Measurements from ENCODE around the gene SUMO4.

- TF ChIP-seq, protein P1, sequence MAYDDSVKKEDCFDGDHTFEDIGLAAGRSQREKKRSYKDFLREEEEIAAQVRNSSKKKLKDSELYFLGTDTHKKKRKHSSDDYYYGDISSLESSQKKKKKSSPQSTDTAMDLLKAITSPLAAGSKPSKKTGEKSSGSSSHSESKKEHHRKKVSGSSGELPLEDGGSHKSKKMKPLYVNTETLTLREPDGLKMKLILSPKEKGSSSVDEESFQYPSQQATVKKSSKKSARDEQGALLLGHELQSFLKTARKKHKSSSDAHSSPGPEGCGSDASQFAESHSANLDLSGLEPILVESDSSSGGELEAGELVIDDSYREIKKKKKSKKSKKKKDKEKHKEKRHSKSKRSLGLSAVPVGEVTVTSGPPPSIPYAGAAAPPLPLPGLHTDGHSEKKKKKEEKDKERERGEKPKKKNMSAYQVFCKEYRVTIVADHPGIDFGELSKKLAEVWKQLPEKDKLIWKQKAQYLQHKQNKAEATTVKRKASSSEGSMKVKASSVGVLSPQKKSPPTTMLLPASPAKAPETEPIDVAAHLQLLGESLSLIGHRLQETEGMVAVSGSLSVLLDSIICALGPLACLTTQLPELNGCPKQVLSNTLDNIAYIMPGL (CRISPR knock-in tag; IDR thresholded peaks at IDR 0.05): no peak
- TF ChIP-seq, protein P2, sequence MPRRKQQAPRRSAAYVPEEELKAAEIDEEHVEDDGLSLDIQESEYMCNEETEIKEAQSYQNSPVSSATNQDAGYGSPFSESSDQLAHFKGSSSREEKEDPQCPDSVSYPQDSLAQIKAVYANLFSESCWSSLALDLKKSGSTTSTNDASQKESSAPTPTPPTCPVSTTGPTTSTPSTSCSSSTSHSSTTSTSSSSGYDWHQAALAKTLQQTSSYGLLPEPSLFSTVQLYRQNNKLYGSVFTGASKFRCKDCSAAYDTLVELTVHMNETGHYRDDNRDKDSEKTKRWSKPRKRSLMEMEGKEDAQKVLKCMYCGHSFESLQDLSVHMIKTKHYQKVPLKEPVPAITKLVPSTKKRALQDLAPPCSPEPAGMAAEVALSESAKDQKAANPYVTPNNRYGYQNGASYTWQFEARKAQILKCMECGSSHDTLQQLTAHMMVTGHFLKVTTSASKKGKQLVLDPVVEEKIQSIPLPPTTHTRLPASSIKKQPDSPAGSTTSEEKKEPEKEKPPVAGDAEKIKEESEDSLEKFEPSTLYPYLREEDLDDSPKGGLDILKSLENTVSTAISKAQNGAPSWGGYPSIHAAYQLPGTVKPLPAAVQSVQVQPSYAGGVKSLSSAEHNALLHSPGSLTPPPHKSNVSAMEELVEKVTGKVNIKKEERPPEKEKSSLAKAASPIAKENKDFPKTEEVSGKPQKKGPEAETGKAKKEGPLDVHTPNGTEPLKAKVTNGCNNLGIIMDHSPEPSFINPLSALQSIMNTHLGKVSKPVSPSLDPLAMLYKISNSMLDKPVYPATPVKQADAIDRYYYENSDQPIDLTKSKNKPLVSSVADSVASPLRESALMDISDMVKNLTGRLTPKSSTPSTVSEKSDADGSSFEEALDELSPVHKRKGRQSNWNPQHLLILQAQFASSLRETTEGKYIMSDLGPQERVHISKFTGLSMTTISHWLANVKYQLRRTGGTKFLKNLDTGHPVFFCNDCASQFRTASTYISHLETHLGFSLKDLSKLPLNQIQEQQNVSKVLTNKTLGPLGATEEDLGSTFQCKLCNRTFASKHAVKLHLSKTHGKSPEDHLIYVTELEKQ (CRISPR knock-in tag; IDR thresholded peaks at IDR 0.05): no peak
- TF ChIP-seq HDAC8 (tag; IDR thresholded peaks at IDR 0.05) (no peak), JUNB (CRISPR knock-in tag; conservative IDR thresholded peaks at IDR 0.05) (no peak), ARID3A (IDR thresholded peaks at IDR 0.05; ENCODE audit: borderline replicate concordance, low read depth, low read length) (no peak)
- TF ChIP-seq, protein P3, sequence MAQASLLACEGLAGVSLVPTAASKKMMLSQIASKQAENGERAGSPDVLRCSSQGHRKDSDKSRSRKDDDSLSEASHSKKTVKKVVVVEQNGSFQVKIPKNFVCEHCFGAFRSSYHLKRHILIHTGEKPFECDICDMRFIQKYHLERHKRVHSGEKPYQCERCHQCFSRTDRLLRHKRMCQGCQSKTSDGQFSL (CRISPR knock-in tag; IDR thresholded peaks at IDR 0.05): no peak
- TF ChIP-seq, protein P3 (tag; IDR thresholded peaks at IDR 0.05): no peak
These were observed 25.7 kb downstream of the SUMO4 start for GRCh38 chr6:149425754-149426153.

Data from K562 (cell line).